Measurements from ENCODE around the gene CTCFL. TPM values are rescaled to one million over a fixed set of nuclear protein-coding genes. Genes with fewer than 3 reads are reported as not detected.
A peak's percentile ranks its signal among the peaks of the same experiment; 100 is the strongest.

Gene CTCFL
- total and polyA plus RNA-seq, 8 donors: not detected

GRCh38 chr20:57500235-57500634 is 24.7 kb downstream of the CTCFL start:
- H3K4me1 ChIP-seq: peaks cover 0 to 19% (median 4%) of the 10 kb centered on the region in 4 donors
- 81 to 90% (median 87%) methylated on average over 7 of the region's 7 CpGs for WGBS, 5 donors
- no peaks in the 10 kb centered on the region for H3K9me3 ChIP-seq
- DNase-seq: no peak
- H3K27me3 ChIP-seq: peaks cover 0 to 22% (median 8%) of the 10 kb centered on the region in 3 donors
- H3K4me3 ChIP-seq: no peak overlapping the region
- intact Hi-C loops (cut with DNase I; ENCODE audit: low total_unique reads): no loop called here
- no peak overlapping the region for H3K27ac ChIP-seq
- H3K36me3 ChIP-seq: no peaks in the 10 kb centered on the region
- no peak for TF ChIP-seq POLR2AphosphoS5 (IDR thresholded peaks at IDR 0.05)
- no peak for TF ChIP-seq POLR2A (IDR thresholded peaks at IDR 0.05)
- no peak for TF ChIP-seq EP300 (IDR thresholded peaks at IDR 0.05)
- no peak for TF ChIP-seq CTCF (IDR thresholded peaks at IDR 0.05)

GRCh38 chr20:57499676-57500075 is 25.3 kb downstream of the CTCFL start:
- Histone ChIP-seq H3K4me3 (no peak overlapping the region), H3K4me1 (peaks cover 3 to 22% (median 10%) of the 10 kb centered on the region in 4 donors), H3K36me3 (no peaks in the 10 kb centered on the region), H3K27ac (no peak overlapping the region), H3K27me3 (peaks cover 0 to 22% (median 8%) of the 10 kb centered on the region in 3 donors), H3K9me3 (no peaks in the 10 kb centered on the region)
- 40 to 66% (median 52%) methylated on average over 14 of the region's 14 CpGs for whole genome bisulfite sequencing, 5 donors
- DNase-seq: no peak
- TF ChIP-seq EP300 (IDR thresholded peaks at IDR 0.05): no peak
- no peak for TF ChIP-seq POLR2AphosphoS5 (IDR thresholded peaks at IDR 0.05)
- no peak for TF ChIP-seq CTCF (IDR thresholded peaks at IDR 0.05)
- no peak for TF ChIP-seq POLR2A (IDR thresholded peaks at IDR 0.05)
- intact Hi-C loops (cut with DNase I; ENCODE audit: low total_unique reads): loop anchor here (5.0 kb wide), 1 partner anchor 117 kb away; no protein-coding TSS in a partner anchor

GRCh38 chr20:57498425-57499400 is 26.2 kb downstream of the CTCFL start:
- H3K4me1 ChIP-seq: peaks cover 5 to 27% (median 12%) of the 10 kb centered on the region in 4 donors
- DNase-seq: peak in 1 of 2 donors; percentile 57
- intact Hi-C loops (cut with DNase I; ENCODE audit: low total_unique reads): loop anchor here (5.0 kb wide), 1 partner anchor 116 kb away; no protein-coding TSS in a partner anchor
- TF ChIP-seq POLR2AphosphoS5 (IDR thresholded peaks at IDR 0.05): no peak
- TF ChIP-seq POLR2A (IDR thresholded peaks at IDR 0.05): no peak
- no peak for TF ChIP-seq CTCF (IDR thresholded peaks at IDR 0.05)
- TF ChIP-seq EP300 (IDR thresholded peaks at IDR 0.05): no peak
- no peaks in the 10 kb centered on the region for H3K9me3 ChIP-seq
- H3K27me3 ChIP-seq: peaks cover 0 to 22% (median 8%) of the 10 kb centered on the region in 3 donors
- no peak overlapping the region for H3K27ac ChIP-seq
- WGBS, 5 donors: 35 to 44% (median 39%) methylated on average over 19 to 20 of the region's 20 CpGs
- H3K4me3 ChIP-seq: no peak overlapping the region
- H3K36me3 ChIP-seq: no peaks in the 10 kb centered on the region

- Histone ChIP-seq H3K27me3 (peaks cover 0 to 19% (median 8%) of the 10 kb centered on the region in 3 donors), H3K36me3 (no peaks in the 10 kb centered on the region), H3K27ac (no peak overlapping the region), H3K4me1 (peaks cover 5 to 23% (median 13%) of the 10 kb centered on the region in 4 donors), H3K4me3 (no peak overlapping the region), H3K9me3 (no peaks in the 10 kb centered on the region)
- no peak for DNase-seq
- TF ChIP-seq EP300 (IDR thresholded peaks at IDR 0.05): no peak
- no peak for TF ChIP-seq CTCF (IDR thresholded peaks at IDR 0.05)
- TF ChIP-seq POLR2A (IDR thresholded peaks at IDR 0.05): no peak
- no peak for TF ChIP-seq POLR2AphosphoS5 (IDR thresholded peaks at IDR 0.05)
- whole genome bisulfite sequencing, 5 donors: 81 to 88% (median 84%) methylated on average over 4 of the region's 4 CpGs
- intact Hi-C loops (cut with DNase I; ENCODE audit: low total_unique reads): loop anchor here (5.0 kb wide), 1 partner anchor 114 kb away; no protein-coding TSS in a partner anchor
Measured at GRCh38 chr20:57496592-57496991, 28.3 kb downstream of the CTCFL start.
